ENCODE measurements around the gene RXFP4.

Gene RXFP4

GRCh38 chr1:155966135-155966534 is 24.7 kb downstream of the RXFP4 start:
- no peak overlapping the region for H3K4me3 ChIP-seq (ENCODE audit: low read depth, low read length)
- in situ Hi-C loops (cut with HindIII; ENCODE audit: low sequenced_read_pairs): no loop called here
- peak; percentile 25 for TF ChIP-seq CTCF (IDR thresholded peaks at IDR 0.05; ENCODE audit: low read depth, low read length, missing control alignments)
- no peak for DNase-seq (ENCODE audit: low read depth)

- DNase-seq (ENCODE audit: low read depth): no peak
- no peak overlapping the region for H3K4me3 ChIP-seq (ENCODE audit: low read depth, low read length)
- in situ Hi-C loops (cut with HindIII; ENCODE audit: low sequenced_read_pairs): no loop called here
- no peak for TF ChIP-seq CTCF (IDR thresholded peaks at IDR 0.05; ENCODE audit: low read depth, low read length, missing control alignments)
These were observed 25.3 kb downstream of the RXFP4 start for GRCh38 chr1:155966750-155967149.

GRCh38 chr1:155967341-155968050 is 26.1 kb downstream of the RXFP4 start:
- DNase-seq (ENCODE audit: low read depth): no peak
- in situ Hi-C loops (cut with HindIII; ENCODE audit: low sequenced_read_pairs): no loop called here
- H3K4me3 ChIP-seq (ENCODE audit: low read depth, low read length): no peak overlapping the region
- TF ChIP-seq CTCF (IDR thresholded peaks at IDR 0.05; ENCODE audit: low read depth, low read length, missing control alignments): no peak

- TF ChIP-seq CTCF (IDR thresholded peaks at IDR 0.05; ENCODE audit: low read depth, low read length, missing control alignments): no peak
- H3K4me3 ChIP-seq (ENCODE audit: low read depth, low read length): no peak overlapping the region
- no peak for DNase-seq (ENCODE audit: low read depth)
- in situ Hi-C loops (cut with HindIII; ENCODE audit: low sequenced_read_pairs): no loop called here
These were observed 26.6 kb downstream of the RXFP4 start for GRCh38 chr1:155968051-155968400.

GRCh38 chr1:155968670-155969069 is 27.2 kb downstream of the RXFP4 start:
- no peak for DNase-seq (ENCODE audit: low read depth)
- no peak overlapping the region for H3K4me3 ChIP-seq (ENCODE audit: low read depth, low read length)
- in situ Hi-C loops (cut with HindIII; ENCODE audit: low sequenced_read_pairs): no loop called here
- no peak for TF ChIP-seq CTCF (IDR thresholded peaks at IDR 0.05; ENCODE audit: low read depth, low read length, missing control alignments)

- in situ Hi-C loops (cut with HindIII; ENCODE audit: low sequenced_read_pairs): no loop called here
- no peak overlapping the region for H3K4me3 ChIP-seq (ENCODE audit: low read depth, low read length)
- TF ChIP-seq CTCF (IDR thresholded peaks at IDR 0.05; ENCODE audit: low read depth, low read length, missing control alignments): no peak
- no peak for DNase-seq (ENCODE audit: low read depth)
These were observed 27.9 kb downstream of the RXFP4 start for GRCh38 chr1:155969377-155969791.
